ENCODE results near the gene DPF1.

Gene DPF1

GRCh38 chr19:38195237-38195636 is 28.8 kb downstream of the DPF1 start:
- Mint-ChIP-seq H3K27ac (no peak overlapping the region), H3K4me1 (ENCODE audit: low read depth in 2 of 2) (peaks cover 0 to 4% of the 10 kb centered on the region in 2 donors), H3K9me3 (peaks cover 0 to 2% of the 10 kb centered on the region in 2 donors), H3K4me3 (no peak overlapping the region), H3K36me3 (ENCODE audit: insufficient read depth) (peaks cover 7% of the 10 kb centered on the region), H3K27me3 (no peaks in the 10 kb centered on the region)
- DNase-seq (no peak), ATAC-seq (replicated peaks) (no peak)

GRCh38 chr19:38194061-38194701 is 29.8 kb downstream of the DPF1 start:
- Mint-ChIP-seq H3K9me3 (peaks cover 0 to 2% of the 10 kb centered on the region in 2 donors), H3K27me3 (no peaks in the 10 kb centered on the region), H3K4me1 (ENCODE audit: low read depth in 2 of 2) (peaks cover 0 to 4% of the 10 kb centered on the region in 2 donors), H3K4me3 (no peak overlapping the region), H3K27ac (no peak overlapping the region), H3K36me3 (ENCODE audit: insufficient read depth) (peaks cover 10% of the 10 kb centered on the region)
- DNase-seq = no peak
- no peak for ATAC-seq (replicated peaks)

- peaks cover 0 to 2% of the 10 kb centered on the region in 2 donors for H3K9me3 Mint-ChIP-seq
- peaks cover 0 to 4% of the 10 kb centered on the region in 2 donors for H3K4me1 Mint-ChIP-seq (ENCODE audit: low read depth in 2 of 2)
- peak overlapping the region in 1 of 2 donors; percentile 17 for H3K27ac Mint-ChIP-seq
- peaks cover 10% of the 10 kb centered on the region for H3K36me3 Mint-ChIP-seq (ENCODE audit: insufficient read depth)
- ATAC-seq (replicated peaks) = no peak
- no peaks in the 10 kb centered on the region for H3K27me3 Mint-ChIP-seq
- no peak overlapping the region for H3K4me3 Mint-ChIP-seq
- no peak for DNase-seq
Measured at GRCh38 chr19:38193445-38193844, 30.6 kb downstream of the DPF1 start.

- Mint-ChIP-seq H3K4me1 (ENCODE audit: low read depth in 2 of 2) (peaks cover 0 to 4% of the 10 kb centered on the region in 2 donors), H3K9me3 (peaks cover 0 to 2% of the 10 kb centered on the region in 2 donors), H3K36me3 (ENCODE audit: insufficient read depth) (peaks cover 6% of the 10 kb centered on the region), H3K4me3 (no peak overlapping the region), H3K27ac (no peak overlapping the region), H3K27me3 (no peaks in the 10 kb centered on the region)
- DNase-seq (no peak), ATAC-seq (replicated peaks) (no peak)
Measured at GRCh38 chr19:38191747-38192146, 32.3 kb downstream of the DPF1 start.

GRCh38 chr19:38190793-38191192 is 33.2 kb downstream of the DPF1 start:
- no peak for DNase-seq
- Mint-ChIP-seq H3K4me3 (no peak overlapping the region), H3K9me3 (no peaks in the 10 kb centered on the region), H3K27ac (no peak overlapping the region), H3K4me1 (ENCODE audit: low read depth in 2 of 2) (peaks cover 0 to 4% of the 10 kb centered on the region in 2 donors), H3K36me3 (ENCODE audit: insufficient read depth) (peaks cover 3% of the 10 kb centered on the region), H3K27me3 (no peaks in the 10 kb centered on the region)
- ATAC-seq (replicated peaks) = no peak

- no peaks in the 10 kb centered on the region for H3K9me3 Mint-ChIP-seq
- no peak for DNase-seq
Measured at GRCh38 chr19:38190061-38190460, 34.0 kb downstream of the DPF1 start.

GRCh38 chr19:38185562-38185961 is 38.5 kb downstream of the DPF1 start:
- peaks cover 0 to 2% of the 10 kb centered on the region in 2 donors for H3K4me1 Mint-ChIP-seq (ENCODE audit: low read depth in 2 of 2)
- no peaks in the 10 kb centered on the region for H3K9me3 Mint-ChIP-seq
- no peak for DNase-seq

More at GRCh38 chr19:38190061-38190460, 34.0 kb downstream of the DPF1 start:
- Mint-ChIP-seq H3K36me3 (ENCODE audit: insufficient read depth) (peaks cover 3% of the 10 kb centered on the region), H3K27ac (no peak overlapping the region), H3K27me3 (no peaks in the 10 kb centered on the region), H3K4me1 (ENCODE audit: low read depth in 2 of 2) (no peaks in the 10 kb centered on the region), H3K4me3 (no peak overlapping the region)
- no peak for ATAC-seq (replicated peaks)

GRCh38 chr19:38184815-38185214 is 39.2 kb downstream of the DPF1 start:
- Mint-ChIP-seq H3K36me3 (ENCODE audit: insufficient read depth) (peaks cover 6% of the 10 kb centered on the region), H3K4me3 (no peak overlapping the region), H3K27ac (peak overlapping the region in 1 of 2 donors; percentile 2), H3K27me3 (no peaks in the 10 kb centered on the region), H3K9me3 (no peaks in the 10 kb centered on the region), H3K4me1 (ENCODE audit: low read depth in 2 of 2) (peaks cover 0 to 2% of the 10 kb centered on the region in 2 donors)
- DNase-seq = no peak
- ATAC-seq (replicated peaks) = no peak

More at GRCh38 chr19:38185562-38185961, 38.5 kb downstream of the DPF1 start:
- peak overlapping the region in 1 of 2 donors; percentile 62 for H3K27ac Mint-ChIP-seq
- H3K4me3 Mint-ChIP-seq = no peak overlapping the region
- no peak for ATAC-seq (replicated peaks)
- H3K36me3 Mint-ChIP-seq (ENCODE audit: insufficient read depth) = peaks cover 8% of the 10 kb centered on the region
- no peaks in the 10 kb centered on the region for H3K27me3 Mint-ChIP-seq

- peaks cover 8% of the 10 kb centered on the region for H3K36me3 Mint-ChIP-seq (ENCODE audit: insufficient read depth)
- no peak overlapping the region for H3K4me3 Mint-ChIP-seq
- ATAC-seq (replicated peaks) = no peak
- H3K27ac Mint-ChIP-seq = no peak overlapping the region
- peaks cover 0 to 2% of the 10 kb centered on the region in 2 donors for H3K4me1 Mint-ChIP-seq (ENCODE audit: low read depth in 2 of 2)
- DNase-seq = no peak
- no peaks in the 10 kb centered on the region for H3K27me3 Mint-ChIP-seq
- H3K9me3 Mint-ChIP-seq = no peaks in the 10 kb centered on the region
Measured at GRCh38 chr19:38183251-38183897, 40.6 kb downstream of the DPF1 start.

- H3K36me3 Mint-ChIP-seq (ENCODE audit: insufficient read depth) = peaks cover 8% of the 10 kb centered on the region
Measured at GRCh38 chr19:38182536-38183210, 41.3 kb downstream of the DPF1 start.

GRCh38 chr19:38180071-38180470 is 44.0 kb downstream of the DPF1 start:
- H3K9me3 Mint-ChIP-seq = no peaks in the 10 kb centered on the region
- no peak overlapping the region for H3K4me3 Mint-ChIP-seq
- DNase-seq = no peak
- ATAC-seq (replicated peaks) = no peak
- H3K36me3 Mint-ChIP-seq (ENCODE audit: insufficient read depth) = peaks cover 8% of the 10 kb centered on the region
- H3K4me1 Mint-ChIP-seq (ENCODE audit: low read depth in 2 of 2) = peaks cover 0 to 2% of the 10 kb centered on the region in 2 donors
- H3K27ac Mint-ChIP-seq = no peak overlapping the region
- H3K27me3 Mint-ChIP-seq = no peaks in the 10 kb centered on the region

More at GRCh38 chr19:38182536-38183210, 41.3 kb downstream of the DPF1 start:
- Mint-ChIP-seq H3K27me3 (no peaks in the 10 kb centered on the region), H3K4me1 (ENCODE audit: low read depth in 2 of 2) (peaks cover 0 to 2% of the 10 kb centered on the region in 2 donors), H3K4me3 (no peak overlapping the region), H3K27ac (no peak overlapping the region), H3K9me3 (no peaks in the 10 kb centered on the region)
- ATAC-seq (replicated peaks) (no peak), DNase-seq (no peak)

- peaks cover 5% of the 10 kb centered on the region for H3K36me3 Mint-ChIP-seq (ENCODE audit: insufficient read depth)
- H3K9me3 Mint-ChIP-seq = no peaks in the 10 kb centered on the region
- DNase-seq = no peak
- no peak overlapping the region for H3K4me3 Mint-ChIP-seq
- no peaks in the 10 kb centered on the region for H3K27me3 Mint-ChIP-seq
- H3K27ac Mint-ChIP-seq = no peak overlapping the region
- peaks cover 0 to 3% of the 10 kb centered on the region in 2 donors for H3K4me1 Mint-ChIP-seq (ENCODE audit: low read depth in 2 of 2)
- ATAC-seq (replicated peaks) = no peak
Measured at GRCh38 chr19:38175422-38175821, 48.6 kb downstream of the DPF1 start.

GRCh38 chr19:38173291-38174041 is 50.6 kb downstream of the DPF1 start:
- peaks cover 9% of the 10 kb centered on the region for H3K36me3 Mint-ChIP-seq (ENCODE audit: insufficient read depth)
- H3K4me3 Mint-ChIP-seq = no peak overlapping the region
- no peaks in the 10 kb centered on the region for H3K9me3 Mint-ChIP-seq
- no peak for ATAC-seq (replicated peaks)
- H3K27ac Mint-ChIP-seq = peak overlapping the region in 1 of 2 donors; percentile 41
- peaks cover 0 to 3% of the 10 kb centered on the region in 2 donors for H3K4me1 Mint-ChIP-seq (ENCODE audit: low read depth in 2 of 2)
- H3K27me3 Mint-ChIP-seq = no peaks in the 10 kb centered on the region
- no peak for DNase-seq
